Measurements from ENCODE around the gene CYTH1. TPM values are rescaled to one million over a fixed set of nuclear protein-coding genes. Genes with fewer than 3 reads are reported as not detected.
A peak's percentile ranks its signal among the peaks of the same experiment; 100 is the strongest.

Gene CYTH1
- total RNA-seq, 2 experiments from 2014 or later: 288 to 309 TPM

- peaks cover 88% of the 10 kb centered on the region for H3K4me1 Mint-ChIP-seq
- no peaks in the 10 kb centered on the region for H3K27me3 Mint-ChIP-seq
Observed at GRCh38 chr17:78725448-78726021, 56.5 kb downstream of the CYTH1 start.

GRCh38 chr17:78724999-78725398 is 57.1 kb downstream of the CYTH1 start:
- CTCF ChIA-PET: interaction anchor here (1.0 to 2.4 kb wide), 6 partner anchors 9 to 55 kb away, joined by 3 to 18 read pairs (median 4); no protein-coding TSS in a partner anchor
- Mint-ChIP-seq H3K4me1 (peaks cover 89% of the 10 kb centered on the region), H3K36me3 (ENCODE audit: low read depth) (peaks cover 49% of the 10 kb centered on the region), H3K9me3 (no peaks in the 10 kb centered on the region), H3K27me3 (no peaks in the 10 kb centered on the region), H3K27ac (peak overlapping the region; percentile 77), H3K4me3 (no peak overlapping the region)
- no peak for DNase-seq
- POLR2A ChIA-PET: interaction anchor here (0.9 to 6.3 kb wide), 14 partner anchors 8 to 94 kb away, joined by 3 to 50 read pairs (median 5); no protein-coding TSS in a partner anchor

More at GRCh38 chr17:78725448-78726021, 56.5 kb downstream of the CYTH1 start:
- Mint-ChIP-seq H3K4me3 (peak overlapping the region; percentile 12), H3K9me3 (no peaks in the 10 kb centered on the region), H3K27ac (peak overlapping the region; percentile 77), H3K36me3 (ENCODE audit: low read depth) (peaks cover 48% of the 10 kb centered on the region)
- ChIA-PET POLR2A (interaction anchor here (0.7 to 6.3 kb wide), 18 partner anchors 9 to 94 kb away, joined by 3 to 50 read pairs (median 4); partner anchors contain the start of gene CYTH1), CTCF (interaction anchor here (1.0 to 2.4 kb wide), 6 partner anchors 9 to 55 kb away, joined by 3 to 18 read pairs (median 4); no protein-coding TSS in a partner anchor)
- no peak for DNase-seq

- Mint-ChIP-seq H3K4me1 (peaks cover 89% of the 10 kb centered on the region), H3K4me3 (no peak overlapping the region), H3K27ac (peak overlapping the region; percentile 77), H3K36me3 (ENCODE audit: low read depth) (peaks cover 51% of the 10 kb centered on the region), H3K27me3 (no peaks in the 10 kb centered on the region), H3K9me3 (no peaks in the 10 kb centered on the region)
- ChIA-PET POLR2A (interaction anchor here (1.0 to 6.3 kb wide), 8 partner anchors 11 to 60 kb away, joined by 3 to 50 read pairs (median 8); no protein-coding TSS in a partner anchor), CTCF (interaction anchor here (1.0 to 2.4 kb wide), 4 partner anchors 9 to 16 kb away, joined by 3 to 18 read pairs (median 4); no protein-coding TSS in a partner anchor)
- DNase-seq: no peak
Observed at GRCh38 chr17:78724544-78724943, 57.5 kb downstream of the CYTH1 start.

- Mint-ChIP-seq H3K9me3 (no peaks in the 10 kb centered on the region), H3K27me3 (no peaks in the 10 kb centered on the region), H3K27ac (no peak overlapping the region), H3K4me1 (peaks cover 89% of the 10 kb centered on the region), H3K4me3 (no peak overlapping the region), H3K36me3 (ENCODE audit: low read depth) (peaks cover 51% of the 10 kb centered on the region)
- CTCF ChIA-PET: interaction anchor here (1.3 kb wide), 1 partner anchor 16 kb away, joined by 3 read pairs; no protein-coding TSS in a partner anchor
- DNase-seq: no peak
- POLR2A ChIA-PET: interaction anchor here (1.0 to 6.3 kb wide), 3 partner anchors 11 to 44 kb away, joined by 4 to 50 read pairs (median 6); no protein-coding TSS in a partner anchor
Observed at GRCh38 chr17:78723957-78724356, 58.1 kb downstream of the CYTH1 start.

- POLR2A ChIA-PET: interaction anchor here (0.9 to 6.3 kb wide), 8 partner anchors 10 to 58 kb away, joined by 3 to 50 read pairs (median 4); partner anchors contain the start of gene CYTH1
- Mint-ChIP-seq H3K27ac (no peak overlapping the region), H3K9me3 (no peaks in the 10 kb centered on the region), H3K4me3 (no peak overlapping the region), H3K4me1 (peaks cover 92% of the 10 kb centered on the region), H3K36me3 (ENCODE audit: low read depth) (peaks cover 52% of the 10 kb centered on the region), H3K27me3 (no peaks in the 10 kb centered on the region)
- DNase-seq: no peak
- CTCF ChIA-PET: interaction anchor here (1.3 to 2.3 kb wide), 2 partner anchors 14 to 15 kb away, joined by 3 to 11 read pairs; no protein-coding TSS in a partner anchor
Observed at GRCh38 chr17:78723001-78723796, 58.9 kb downstream of the CYTH1 start.

GRCh38 chr17:78722246-78722761 is 59.8 kb downstream of the CYTH1 start:
- H3K36me3 Mint-ChIP-seq (ENCODE audit: low read depth): peaks cover 49% of the 10 kb centered on the region
- H3K27me3 Mint-ChIP-seq: no peaks in the 10 kb centered on the region
- H3K4me3 Mint-ChIP-seq: no peak overlapping the region
- H3K9me3 Mint-ChIP-seq: no peaks in the 10 kb centered on the region
- peak overlapping the region; percentile 47 for H3K27ac Mint-ChIP-seq
- ChIA-PET POLR2A (interaction anchor here (0.9 to 6.3 kb wide), 9 partner anchors 9 to 58 kb away, joined by 3 to 50 read pairs (median 5); no protein-coding TSS in a partner anchor), CTCF (interaction anchor here (2.3 kb wide), 1 partner anchor 13 kb away, joined by 11 read pairs; no protein-coding TSS in a partner anchor)
- DNase-seq: no peak
- H3K4me1 Mint-ChIP-seq: peaks cover 93% of the 10 kb centered on the region

GRCh38 chr17:78719630-78720298 is 62.3 kb downstream of the CYTH1 start:
- H3K36me3 Mint-ChIP-seq (ENCODE audit: low read depth): peaks cover 38% of the 10 kb centered on the region
- no peaks in the 10 kb centered on the region for H3K9me3 Mint-ChIP-seq
- ChIA-PET CTCF (interaction anchor here (3.7 kb wide), 1 partner anchor 12 kb away, joined by 17 read pairs; no protein-coding TSS in a partner anchor), POLR2A (interaction anchor here (0.7 to 2.4 kb wide), 3 partner anchors 10 to 99 kb away, joined by 3 to 17 read pairs (median 3); no protein-coding TSS in a partner anchor)
- H3K27ac Mint-ChIP-seq: peak overlapping the region; percentile 21
- peaks cover 93% of the 10 kb centered on the region for H3K4me1 Mint-ChIP-seq
- peak overlapping the region; percentile 6 for H3K4me3 Mint-ChIP-seq
- H3K27me3 Mint-ChIP-seq: no peaks in the 10 kb centered on the region
- no peak for DNase-seq

- Mint-ChIP-seq H3K4me1 (peaks cover 89% of the 10 kb centered on the region), H3K9me3 (no peaks in the 10 kb centered on the region), H3K27ac (peak overlapping the region; percentile 44), H3K36me3 (ENCODE audit: low read depth) (peaks cover 37% of the 10 kb centered on the region), H3K27me3 (no peaks in the 10 kb centered on the region), H3K4me3 (no peak overlapping the region)
- CTCF ChIA-PET: interaction anchor here (0.6 to 3.7 kb wide), 2 partner anchors 11 to 26 kb away, joined by 3 to 17 read pairs; no protein-coding TSS in a partner anchor
- POLR2A ChIA-PET: interaction anchor here (0.8 to 4.1 kb wide), 4 partner anchors 8 to 100 kb away, joined by 3 to 28 read pairs (median 10); no protein-coding TSS in a partner anchor
- no peak for DNase-seq
Observed at GRCh38 chr17:78718575-78719208, 63.4 kb downstream of the CYTH1 start.

- CTCF ChIA-PET: interaction anchor here (1.1 to 3.7 kb wide), 3 partner anchors 9 to 18 kb away, joined by 5 to 17 read pairs (median 14); no protein-coding TSS in a partner anchor
Observed at GRCh38 chr17:78717431-78717980, 64.6 kb downstream of the CYTH1 start.

GRCh38 chr17:78716814-78717393 is 65.2 kb downstream of the CYTH1 start:
- Mint-ChIP-seq H3K9me3 (no peaks in the 10 kb centered on the region), H3K4me1 (peaks cover 88% of the 10 kb centered on the region), H3K4me3 (peak overlapping the region; percentile 9), H3K27ac (no peak overlapping the region), H3K36me3 (ENCODE audit: low read depth) (peaks cover 26% of the 10 kb centered on the region), H3K27me3 (no peaks in the 10 kb centered on the region)
- no peak for DNase-seq
- ChIA-PET CTCF (interaction anchor here (1.1 to 3.7 kb wide), 6 partner anchors 8 to 30 kb away, joined by 3 to 17 read pairs (median 4); no protein-coding TSS in a partner anchor), POLR2A (interaction anchor here (0.7 to 4.1 kb wide), 11 partner anchors 7 to 69 kb away, joined by 3 to 28 read pairs (median 6); no protein-coding TSS in a partner anchor)

More at GRCh38 chr17:78717431-78717980, 64.6 kb downstream of the CYTH1 start:
- Mint-ChIP-seq H3K9me3 (no peaks in the 10 kb centered on the region), H3K4me1 (peaks cover 87% of the 10 kb centered on the region), H3K27ac (peak overlapping the region; percentile 28), H3K4me3 (peak overlapping the region; percentile 9), H3K27me3 (no peaks in the 10 kb centered on the region), H3K36me3 (ENCODE audit: low read depth) (peaks cover 27% of the 10 kb centered on the region)
- POLR2A ChIA-PET: interaction anchor here (0.7 to 4.1 kb wide), 6 partner anchors 8 to 63 kb away, joined by 3 to 28 read pairs (median 6); no protein-coding TSS in a partner anchor
- no peak for DNase-seq
